Suprapubic skin (tissue), 4 donors: ENCODE results near the gene CBX4. TPM values are rescaled to one million over a fixed set of nuclear protein-coding genes. Genes with fewer than 3 reads are reported as not detected.
A peak's percentile ranks its signal among the peaks of the same experiment; 100 is the strongest.

ENCODE experiments used
- DNase-seq, 2 donors: peaks; one replicate each; pipeline ENCODE4 v3.0.0-alpha.2; 2019; ENCODE audit warnings: low spot score in 2 of 2
- H3K27ac ChIP-seq: fragments of 200-600 bp; sonication (generic); one replicate; pipeline ENCODE4 v1.5.1; 2019
- H3K27me3 ChIP-seq: fragments of 200-600 bp; sonication (generic); one replicate; pipeline ENCODE4 v1.5.1; 2019
- H3K36me3 ChIP-seq: fragments of 200-600 bp; sonication (generic); one replicate; pipeline ENCODE4 v1.5.1; 2019
- H3K4me1 ChIP-seq: fragments of 200-600 bp; sonication (generic); one replicate; pipeline ENCODE4 v1.5.1; 2019
- H3K4me3 ChIP-seq: fragments of 200-600 bp; sonication (generic); one replicate; pipeline ENCODE4 v1.5.1; 2019; ENCODE audit warnings: mild to moderate bottlenecking
- H3K9me3 ChIP-seq: fragments of 200-600 bp; sonication (generic); one replicate; pipeline ENCODE4 v1.5.1; 2019
- EP300 ChIP-seq: sonication (generic); formaldehyde crosslinking; IDR thresholded peaks from one replicate; pipeline ENCODE4 v1.6.1; 2017; ENCODE audit warnings: antibody characterized with exemption
- POLR2A ChIP-seq, 2 donors: fragments of 450-650 bp; IDR thresholded peaks; one replicate each; pipeline ENCODE4 v1.6.1; 2017; ENCODE audit warnings: antibody characterized with exemption in 2 of 2, mild to moderate bottlenecking in 2 of 2, moderate library complexity in 2 of 2
- POLR2AphosphoS5 ChIP-seq, 3 donors: sonication (generic); formaldehyde crosslinking; IDR thresholded peaks; one replicate each; pipeline ENCODE4 v1.6.1; 2017; ENCODE audit warnings: antibody characterized with exemption in 3 of 3
- WGBS: methylation state at CpG from one replicate; pipeline ENCODE4 v1.1.5; 2018; 5-methylcytosine and 5-hydroxymethylcytosine counted together
- total RNA-seq, 4 donors: library from RNA; depleted of rRNA; stranded (reverse); fragments of >200 nt; gene quantifications; one replicate each; pipeline ENCODE4 v1.1.0, GENCODE V29; 2016
- TF ChIP-seq, protein P1 (sequence below), 2 donors: fragments of 200-600 bp in 1 of 2; fragments of 450-650 bp in 1 of 2; sonication (generic) in 1 of 2; IDR thresholded peaks; one replicate each; pipeline ENCODE4 v1.5.1; 2016 to 2019; ENCODE audit warnings: antibody characterized with exemption in 2 of 2, mild to moderate bottlenecking in 1 of 2, moderate library complexity in 1 of 2

Gene CBX4
- total RNA-seq, 4 donors from 2014 or later, result 33.0 to 47.7 (median 38.0) TPM

DNA sequence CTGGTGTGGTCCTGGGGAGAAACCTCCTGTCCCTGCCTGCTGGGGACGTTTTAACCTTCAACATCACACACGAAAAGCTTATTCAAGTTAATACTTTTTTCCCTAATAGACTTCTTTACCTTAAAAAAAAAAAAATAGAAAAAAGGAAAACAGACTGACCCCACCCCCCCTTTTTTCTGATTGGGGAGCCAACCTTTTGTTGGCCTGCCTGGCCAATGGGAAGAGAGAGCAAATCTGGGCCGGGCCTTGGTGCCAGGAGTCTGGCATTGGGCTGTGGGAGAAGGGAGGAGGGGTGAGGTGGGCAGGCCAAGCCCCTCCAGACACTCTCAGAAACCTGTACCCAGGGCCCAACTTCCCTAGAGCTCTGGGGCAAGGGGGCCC, 45.3 kb downstream of the CBX4 start:
- Histone ChIP-seq H3K4me3 (no peak overlapping the region), H3K36me3 (peaks cover 6% of the 10 kb centered on the region), H3K27me3 (peaks cover 60% of the 10 kb centered on the region), H3K27ac (peak overlapping the region; percentile 7), H3K4me1 (peaks cover 69% of the 10 kb centered on the region), H3K9me3 (no peaks in the 10 kb centered on the region)
- no peak for DNase-seq
- WGBS, result 73% methylated on average over 3 of the region's 3 CpGs
- no peak for TF ChIP-seq POLR2AphosphoS5 (IDR thresholded peaks at IDR 0.05)
- no peak for TF ChIP-seq POLR2A (IDR thresholded peaks at IDR 0.05)
- TF ChIP-seq, protein P1, sequence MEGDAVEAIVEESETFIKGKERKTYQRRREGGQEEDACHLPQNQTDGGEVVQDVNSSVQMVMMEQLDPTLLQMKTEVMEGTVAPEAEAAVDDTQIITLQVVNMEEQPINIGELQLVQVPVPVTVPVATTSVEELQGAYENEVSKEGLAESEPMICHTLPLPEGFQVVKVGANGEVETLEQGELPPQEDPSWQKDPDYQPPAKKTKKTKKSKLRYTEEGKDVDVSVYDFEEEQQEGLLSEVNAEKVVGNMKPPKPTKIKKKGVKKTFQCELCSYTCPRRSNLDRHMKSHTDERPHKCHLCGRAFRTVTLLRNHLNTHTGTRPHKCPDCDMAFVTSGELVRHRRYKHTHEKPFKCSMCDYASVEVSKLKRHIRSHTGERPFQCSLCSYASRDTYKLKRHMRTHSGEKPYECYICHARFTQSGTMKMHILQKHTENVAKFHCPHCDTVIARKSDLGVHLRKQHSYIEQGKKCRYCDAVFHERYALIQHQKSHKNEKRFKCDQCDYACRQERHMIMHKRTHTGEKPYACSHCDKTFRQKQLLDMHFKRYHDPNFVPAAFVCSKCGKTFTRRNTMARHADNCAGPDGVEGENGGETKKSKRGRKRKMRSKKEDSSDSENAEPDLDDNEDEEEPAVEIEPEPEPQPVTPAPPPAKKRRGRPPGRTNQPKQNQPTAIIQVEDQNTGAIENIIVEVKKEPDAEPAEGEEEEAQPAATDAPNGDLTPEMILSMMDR (IDR thresholded peaks at IDR 0.05), result no peak
- no peak for TF ChIP-seq EP300

DNA sequence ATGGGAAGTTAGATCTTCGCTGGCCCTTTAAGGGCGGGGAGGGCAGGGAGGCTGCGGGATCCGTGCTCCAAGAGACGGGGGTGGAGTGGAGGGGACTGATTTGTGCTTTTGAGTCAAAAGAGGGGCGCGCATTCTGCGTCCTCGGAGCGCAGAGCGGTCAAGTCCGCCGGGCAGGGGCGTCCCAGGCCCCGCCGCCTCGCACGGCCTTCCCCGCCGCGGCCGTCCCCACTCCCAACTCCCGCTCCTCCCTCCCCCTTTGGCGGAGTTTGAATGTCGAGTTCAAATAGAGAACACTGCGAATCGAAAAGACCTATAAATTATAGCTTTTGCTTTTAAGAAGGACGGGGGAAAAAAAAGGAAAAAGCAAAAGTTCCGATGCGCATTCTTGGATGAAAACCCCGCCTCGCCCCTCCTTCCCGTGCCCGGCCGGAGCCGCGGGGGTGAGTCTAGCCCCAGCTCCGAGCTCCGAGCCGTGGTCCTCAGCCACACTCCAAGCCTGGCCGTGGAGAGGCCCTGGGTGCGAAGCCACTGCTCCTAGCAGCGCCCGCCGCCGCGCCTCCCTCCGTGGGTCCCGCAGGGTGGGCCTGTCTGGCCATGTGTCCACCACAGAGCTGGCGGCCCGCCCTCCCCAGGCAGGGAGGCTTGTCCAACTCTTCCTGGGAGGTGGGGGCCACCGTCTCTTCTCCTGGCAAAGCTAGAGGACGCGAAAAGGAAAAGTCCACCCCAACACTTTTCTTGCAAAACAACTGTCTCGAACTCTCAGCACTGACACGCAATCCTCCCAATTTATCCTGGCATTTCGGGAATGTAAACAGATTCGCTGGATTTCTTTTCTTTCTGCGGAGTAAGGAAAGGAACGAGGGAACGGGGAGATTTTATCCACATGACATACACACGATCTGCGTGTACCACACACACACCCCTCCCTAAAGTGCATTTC, 46.0 kb downstream of the CBX4 start:
- peaks cover 62% of the 10 kb centered on the region for H3K4me1 ChIP-seq
- peaks cover 6% of the 10 kb centered on the region for H3K36me3 ChIP-seq
- peak in 1 of 2 donors; percentile 82 for DNase-seq
- TF ChIP-seq POLR2A (IDR thresholded peaks at IDR 0.05) (no peak), EP300 (no peak), POLR2AphosphoS5 (IDR thresholded peaks at IDR 0.05) (no peak)
- TF ChIP-seq, protein P1 (IDR thresholded peaks at IDR 0.05), result no peak
- H3K27me3 ChIP-seq, result peaks cover 60% of the 10 kb centered on the region
- H3K27ac ChIP-seq, result peak overlapping the region; percentile 7
- no peaks in the 10 kb centered on the region for H3K9me3 ChIP-seq
- 17% methylated on average over 53 of the region's 63 CpGs for WGBS
- H3K4me3 ChIP-seq, result peak overlapping the region; percentile 40

DNA sequence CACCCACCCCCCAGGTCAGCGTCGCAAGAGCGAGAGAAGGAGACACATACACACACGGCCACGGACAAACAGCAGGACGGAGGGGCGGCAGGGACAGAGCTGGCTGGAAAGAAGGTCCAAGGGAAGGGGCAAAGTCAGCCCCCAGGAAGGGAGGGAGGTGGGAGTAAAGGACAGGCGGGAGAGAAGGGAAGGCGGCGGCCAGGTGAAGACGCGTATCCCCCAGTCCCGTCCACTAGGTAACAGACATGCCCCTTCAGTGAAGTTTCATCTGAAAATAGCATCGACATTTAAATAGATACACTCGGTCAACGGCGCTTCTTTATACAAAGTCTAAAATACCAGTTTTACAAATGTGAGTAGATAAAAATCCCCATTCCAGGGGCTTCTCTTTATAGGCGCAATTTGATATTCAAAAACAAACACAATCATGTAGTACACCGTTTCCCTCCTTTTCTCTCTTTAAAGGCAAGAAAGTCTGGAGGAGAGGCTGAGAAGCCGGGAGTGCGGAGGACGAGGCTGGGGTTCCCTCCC, 46.8 kb downstream of the CBX4 start:
- peak overlapping the region; percentile 40 for H3K4me3 ChIP-seq
- TF ChIP-seq POLR2AphosphoS5 (IDR thresholded peaks at IDR 0.05), result no peak
- TF ChIP-seq EP300, result no peak
- TF ChIP-seq, protein P1 (IDR thresholded peaks at IDR 0.05), result no peak
- no peak for TF ChIP-seq POLR2A (IDR thresholded peaks at IDR 0.05)
- H3K27me3 ChIP-seq, result peaks cover 60% of the 10 kb centered on the region
- no peak overlapping the region for H3K27ac ChIP-seq
- no peaks in the 10 kb centered on the region for H3K9me3 ChIP-seq
- 12% methylated on average over 22 of the region's 22 CpGs for WGBS
- peaks cover 54% of the 10 kb centered on the region for H3K4me1 ChIP-seq
- H3K36me3 ChIP-seq, result peaks cover 6% of the 10 kb centered on the region
- no peak for DNase-seq

DNA sequence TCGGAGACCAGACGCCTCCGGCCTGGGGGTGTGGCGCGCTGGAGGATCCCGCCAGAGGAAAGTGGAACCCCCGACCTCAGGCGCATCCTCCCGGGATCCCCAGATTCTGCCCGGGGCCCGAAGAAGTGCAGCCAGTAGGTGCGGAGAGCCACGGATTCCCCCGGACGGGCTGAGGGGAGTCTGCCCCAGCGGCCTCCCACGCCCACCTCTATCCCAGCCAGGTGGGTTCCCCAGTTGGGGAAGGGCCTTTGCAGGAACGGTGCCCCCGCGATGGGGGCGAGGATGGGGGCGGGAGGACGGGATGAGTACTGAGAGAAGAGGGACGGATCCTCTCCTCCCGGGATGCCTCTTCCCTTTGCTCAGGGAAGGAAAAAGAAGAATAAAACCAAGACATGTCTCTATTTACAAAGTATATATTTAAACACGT, 47.5 kb downstream of the CBX4 start:
- WGBS, result 6% methylated on average over 11 of the region's 26 CpGs
- peaks cover 6% of the 10 kb centered on the region for H3K36me3 ChIP-seq
- no peaks in the 10 kb centered on the region for H3K9me3 ChIP-seq
- no peak overlapping the region for H3K4me3 ChIP-seq
- TF ChIP-seq POLR2AphosphoS5 (IDR thresholded peaks at IDR 0.05) (no peak), POLR2A (IDR thresholded peaks at IDR 0.05) (no peak), EP300 (no peak)
- TF ChIP-seq, protein P1 (IDR thresholded peaks at IDR 0.05), result no peak
- peaks cover 51% of the 10 kb centered on the region for H3K4me1 ChIP-seq
- no peak for DNase-seq
- H3K27me3 ChIP-seq, result peaks cover 67% of the 10 kb centered on the region
- no peak overlapping the region for H3K27ac ChIP-seq
